DMS53 treated with DMSO at 0.1 percent for 48 hours (cell line): ENCODE measurements around the gene PCBP3.
"Not testable (repeated sequence)": the region's sequence is repeated elsewhere in the genome, so short reads cannot be mapped to it uniquely, and the experiment has no call there.

Source experiments
- DNase-seq: peaks from one replicate; lab custom pipeline; 2025; ENCODE audit not compliant: unreplicated experiment; lab: John Stamatoyannopoulos, UW

Gene PCBP3

GRCh38 chr21:45613396-45613795 is 30.1 kb upstream of the PCBP3 start:
- DNase-seq, result no peak

- no peak for DNase-seq
Observed at GRCh38 chr21:45613881-45614280, 29.6 kb upstream of the PCBP3 start.

GRCh38 chr21:45615145-45615711 is 28.3 kb upstream of the PCBP3 start:
- DNase-seq, result peak; percentile 30

- no peak for DNase-seq
Observed at GRCh38 chr21:45617021-45617921, 26.3 kb upstream of the PCBP3 start.

- DNase-seq, result no peak
Observed at GRCh38 chr21:45618287-45618686, 25.2 kb upstream of the PCBP3 start.

GRCh38 chr21:45618846-45619485 is 24.6 kb upstream of the PCBP3 start:
- no peak for DNase-seq

- no peak for DNase-seq
Observed at GRCh38 chr21:45620201-45620923, 23.2 kb upstream of the PCBP3 start.

GRCh38 chr21:45621435-45622331 is 21.8 kb upstream of the PCBP3 start:
- not testable (repeated sequence) for DNase-seq

GRCh38 chr21:45622416-45623097 is 21.0 kb upstream of the PCBP3 start:
- no peak for DNase-seq

- no peak for DNase-seq
Observed at GRCh38 chr21:45623436-45623835, 20.1 kb upstream of the PCBP3 start.

GRCh38 chr21:45626127-45626526 is 17.4 kb upstream of the PCBP3 start:
- DNase-seq, result not testable (repeated sequence)

GRCh38 chr21:45629046-45629981 is 14.2 kb upstream of the PCBP3 start:
- no peak for DNase-seq

- DNase-seq, result no peak
Observed at GRCh38 chr21:45630066-45630694, 13.3 kb upstream of the PCBP3 start.

GRCh38 chr21:45630876-45631275 is 12.6 kb upstream of the PCBP3 start:
- DNase-seq, result no peak

GRCh38 chr21:45631540-45631939 is 12.0 kb upstream of the PCBP3 start:
- no peak for DNase-seq

- DNase-seq, result no peak
Observed at GRCh38 chr21:45632160-45632559, 11.4 kb upstream of the PCBP3 start.

GRCh38 chr21:45632637-45633251 is 10.8 kb upstream of the PCBP3 start:
- DNase-seq, result no peak
